HG02973 (cell line): Measurements from ENCODE around the gene GIN1.
"Not testable (repeated sequence)": the region's sequence is repeated elsewhere in the genome, so short reads cannot be mapped to it uniquely, and the experiment has no call there.

Source experiments
- ATAC-seq: cut with Tn5 transposase; IDR thresholded peaks from one replicate; pipeline ENCODE4 v1.9.1; 2021; ENCODE audit warnings: moderate library complexity; ENCODE audit not compliant: unreplicated experiment

Gene GIN1, protein sequence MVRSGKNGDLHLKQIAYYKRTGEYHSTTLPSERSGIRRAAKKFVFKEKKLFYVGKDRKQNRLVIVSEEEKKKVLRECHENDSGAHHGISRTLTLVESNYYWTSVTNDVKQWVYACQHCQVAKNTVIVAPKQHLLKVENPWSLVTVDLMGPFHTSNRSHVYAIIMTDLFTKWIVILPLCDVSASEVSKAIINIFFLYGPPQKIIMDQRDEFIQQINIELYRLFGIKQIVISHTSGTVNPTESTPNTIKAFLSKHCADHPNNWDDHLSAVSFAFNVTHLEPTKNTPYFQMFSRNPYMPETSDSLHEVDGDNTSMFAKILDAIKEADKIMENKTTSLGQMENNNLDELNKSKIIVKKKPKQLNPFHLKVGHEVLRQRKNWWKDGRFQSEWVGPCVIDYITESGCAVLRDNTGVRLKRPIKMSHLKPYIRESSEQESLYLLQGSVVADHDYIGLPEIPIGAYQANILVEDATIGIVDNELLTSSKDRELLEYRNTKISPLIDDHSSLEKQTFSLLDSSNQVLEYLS

GRCh38 chr5:103119765-103120606, at the start of gene GIN1, which contains the start of gene PPIP5K2:
GIN1 (minus strand) TSS chr5:103120138; CDS start chr5:103108707, 11,431 bp downstream.
PPIP5K2 (plus strand) TSS chr5:103120301; CDS start chr5:103129590, 9,289 bp downstream.
- ATAC-seq, result peak; percentile 92

GRCh38 chr5:103166706-103167105, 46.8 kb upstream of the GIN1 start:
- ATAC-seq, result no peak

DNA sequence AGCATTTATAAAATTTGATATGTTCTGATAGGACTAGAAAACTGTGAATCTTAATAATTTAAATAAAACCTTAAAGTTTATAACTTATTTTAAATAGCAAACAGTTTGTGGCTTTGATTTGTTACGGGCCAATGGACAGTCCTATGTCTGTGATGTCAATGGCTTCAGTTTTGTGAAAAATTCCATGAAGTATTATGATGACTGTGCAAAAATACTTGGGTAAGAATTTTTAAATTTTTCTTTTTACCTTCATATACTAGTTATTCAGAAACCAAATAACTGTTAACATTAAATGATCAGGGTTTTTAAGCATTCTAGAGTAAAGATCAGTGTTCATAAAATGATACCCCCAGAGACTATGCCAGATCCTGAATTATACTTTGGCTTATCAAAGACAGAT, 31.2 kb upstream of the GIN1 start:
- no peak for ATAC-seq

- no peak for ATAC-seq
Measured at GRCh38 chr5:103148213-103148612, 28.3 kb upstream of the GIN1 start.

- ATAC-seq, result no peak
Measured at GRCh38 chr5:103145196-103145595, 25.3 kb upstream of the GIN1 start.

DNA sequence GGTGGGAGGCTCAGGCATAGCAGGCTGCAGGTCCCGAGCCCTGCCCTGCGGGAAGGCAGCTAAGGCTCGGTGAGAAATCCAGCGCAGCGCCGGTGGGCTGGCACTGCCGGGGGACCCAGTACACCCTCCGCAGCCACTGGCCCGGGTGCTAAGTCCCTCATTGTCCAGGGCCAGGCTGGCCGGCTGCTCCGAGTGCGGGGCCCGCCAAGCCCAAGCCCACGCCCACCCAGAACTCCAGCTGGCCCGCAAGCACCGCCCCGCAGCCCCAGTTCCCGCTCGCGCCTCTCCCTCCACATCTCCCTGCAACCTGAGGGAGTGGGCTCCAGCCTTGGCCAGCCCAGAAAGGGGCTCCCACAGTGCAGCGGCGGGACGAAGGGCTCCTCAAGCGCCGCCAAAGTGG, 22.2 kb upstream of the GIN1 start:
- not testable (repeated sequence) for ATAC-seq

- peak; percentile 96 for ATAC-seq
Measured at GRCh38 chr5:103139264-103139865, 19.4 kb upstream of the GIN1 start.

DNA sequence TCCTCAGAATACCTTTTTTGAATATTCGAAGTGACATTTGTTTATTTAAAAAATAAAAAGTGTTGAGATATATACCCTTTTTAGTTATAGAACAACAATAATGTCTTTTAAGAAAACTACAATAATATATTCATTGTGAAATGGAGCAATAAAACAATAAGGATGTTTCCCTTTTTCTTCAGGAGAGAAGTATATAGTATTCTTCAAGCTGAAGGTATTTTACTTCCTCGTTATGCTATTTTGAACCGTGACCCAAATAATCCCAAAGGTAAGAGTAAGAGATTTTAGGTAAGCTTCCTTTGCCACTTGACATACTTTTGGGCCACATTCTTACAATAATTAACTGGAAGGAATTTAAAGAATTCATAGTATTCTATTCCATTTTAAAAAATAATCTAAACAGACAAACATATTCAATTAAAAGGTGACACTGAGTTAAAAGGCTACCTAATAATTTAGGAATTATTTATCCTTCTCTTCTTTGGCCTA, 18.3 kb upstream of the GIN1 start:
- ATAC-seq, result no peak

GRCh38 chr5:103135461-103135860, 15.5 kb upstream of the GIN1 start:
- no peak for ATAC-seq

DNA sequence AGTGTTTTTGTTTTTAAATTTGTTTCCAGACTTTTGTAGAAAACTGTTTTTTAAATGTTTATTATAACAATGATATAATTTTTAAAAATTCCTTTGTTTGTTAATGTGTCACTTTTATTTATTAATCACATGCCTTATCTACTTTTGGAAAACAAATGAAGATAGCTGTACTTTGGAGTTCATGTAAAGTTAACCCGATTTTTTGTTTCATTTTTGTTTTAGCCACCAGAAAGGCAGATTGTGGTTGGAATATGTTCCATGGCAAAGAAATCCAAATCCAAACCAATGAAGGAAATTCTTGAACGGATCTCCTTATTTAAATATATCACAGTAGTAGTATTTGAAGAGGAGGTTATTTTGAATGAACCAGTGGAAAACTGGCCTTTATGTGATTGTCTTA, 13.3 kb upstream of the GIN1 start:
- ATAC-seq, result no peak

DNA sequence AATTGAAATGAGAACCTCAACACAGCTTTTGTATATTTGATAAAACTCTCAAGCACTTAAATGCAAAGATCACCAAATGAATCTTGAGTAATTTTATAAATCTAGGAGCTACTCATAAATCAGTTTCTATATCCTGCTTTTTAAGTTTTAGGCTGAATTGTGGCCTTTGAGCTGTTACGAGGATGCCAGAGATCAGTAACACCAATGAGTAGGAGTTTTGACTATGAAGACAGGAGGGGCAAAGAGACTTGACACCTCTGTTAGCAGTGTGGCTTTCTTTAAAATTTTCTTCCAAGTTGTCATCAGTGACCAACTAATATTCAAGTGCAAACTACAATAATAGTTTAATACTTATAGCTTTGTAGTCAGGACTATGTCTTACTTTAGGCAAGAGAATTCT, 12.7 kb upstream of the GIN1 start:
- ATAC-seq, result no peak

DNA sequence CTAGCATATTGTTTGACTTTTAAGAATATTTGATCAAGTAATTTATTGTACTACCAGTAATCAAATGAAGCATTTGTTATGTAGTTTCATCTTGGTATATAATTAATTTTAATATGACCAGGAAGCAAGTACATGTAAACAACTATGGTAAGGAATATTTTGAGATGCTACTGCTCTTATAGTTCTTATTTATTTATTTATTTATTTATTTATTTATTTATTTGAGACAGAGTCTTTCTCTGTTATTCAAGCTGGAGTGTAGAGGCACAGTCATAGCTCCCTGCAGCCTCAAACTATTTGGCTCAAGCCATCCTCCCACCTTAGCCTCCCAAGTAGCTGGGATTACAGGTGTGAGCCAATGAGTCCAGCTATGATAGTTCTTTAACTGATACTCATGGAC, 8.3 kb upstream of the GIN1 start:
- ATAC-seq, result no peak

DNA sequence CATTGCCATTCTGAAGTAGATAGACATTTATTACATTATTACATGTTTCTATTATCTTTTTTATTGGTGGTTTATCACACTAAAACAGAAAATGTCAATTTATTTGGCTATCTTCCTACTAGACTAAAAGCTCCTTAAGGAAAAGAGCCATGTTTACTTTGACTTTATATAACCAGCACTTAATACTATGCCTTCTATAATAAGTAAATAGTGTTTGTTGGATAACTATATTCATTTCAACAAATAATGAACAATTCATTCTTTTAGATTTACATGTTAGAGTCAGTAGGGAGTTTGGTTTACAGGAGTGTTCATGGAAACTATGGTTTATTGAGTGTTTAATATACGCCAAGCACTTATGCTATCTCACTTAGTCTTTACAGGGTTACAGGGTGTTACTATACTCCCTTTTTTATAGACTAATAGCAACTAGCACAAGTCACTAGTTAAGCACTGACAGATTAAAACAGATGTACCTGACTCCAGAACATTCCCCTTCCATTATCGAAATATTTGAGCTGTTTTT, 7.4 kb upstream of the GIN1 start:
- ATAC-seq, result no peak

- ATAC-seq, result no peak
Measured at GRCh38 chr5:103126557-103126956, 6.6 kb upstream of the GIN1 start.

GRCh38 chr5:103122242-103122641, 2.3 kb upstream of the GIN1 start:
- ATAC-seq, result no peak

- ATAC-seq, result no peak
Measured at GRCh38 chr5:103120607-103121200, 766 bp upstream of the GIN1 start.

DNA sequence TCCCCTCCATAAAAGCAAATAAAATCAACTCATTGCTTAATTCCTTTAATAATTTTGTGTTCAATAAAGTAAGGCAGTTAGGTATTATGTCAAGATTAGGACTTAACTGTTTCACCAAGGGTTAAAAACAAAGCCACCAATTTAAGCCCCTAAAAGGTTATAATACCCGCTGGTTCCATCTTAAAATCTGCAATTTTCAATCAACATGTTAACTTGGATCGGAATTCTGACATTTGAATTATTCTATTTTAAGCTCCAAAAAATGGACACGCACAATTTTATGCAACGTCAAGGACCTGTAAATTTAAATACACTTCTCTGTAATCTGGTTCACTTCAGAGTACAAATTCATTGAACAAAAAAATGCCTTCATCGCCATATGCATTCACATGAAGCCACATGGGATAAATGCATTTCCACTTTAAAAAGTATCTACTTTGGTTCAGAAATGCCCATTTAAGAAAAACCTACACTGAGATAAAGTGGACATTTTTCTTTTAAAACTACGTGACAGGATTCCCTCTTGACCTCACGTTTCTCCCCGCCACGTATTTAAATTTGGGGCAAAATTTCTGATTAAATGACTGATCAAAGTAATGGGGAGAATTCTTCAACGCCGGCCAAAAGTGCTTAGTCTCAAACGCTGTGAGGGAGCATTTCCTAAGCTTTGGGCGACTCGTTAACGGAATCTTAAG, 721 bp downstream of the GIN1 start:
- ATAC-seq, result no peak

GRCh38 chr5:103117471-103117991, 2.4 kb downstream of the GIN1 start:
- no peak for ATAC-seq

GRCh38 chr5:103114440-103114839, 5.5 kb downstream of the GIN1 start:
- no peak for ATAC-seq

DNA sequence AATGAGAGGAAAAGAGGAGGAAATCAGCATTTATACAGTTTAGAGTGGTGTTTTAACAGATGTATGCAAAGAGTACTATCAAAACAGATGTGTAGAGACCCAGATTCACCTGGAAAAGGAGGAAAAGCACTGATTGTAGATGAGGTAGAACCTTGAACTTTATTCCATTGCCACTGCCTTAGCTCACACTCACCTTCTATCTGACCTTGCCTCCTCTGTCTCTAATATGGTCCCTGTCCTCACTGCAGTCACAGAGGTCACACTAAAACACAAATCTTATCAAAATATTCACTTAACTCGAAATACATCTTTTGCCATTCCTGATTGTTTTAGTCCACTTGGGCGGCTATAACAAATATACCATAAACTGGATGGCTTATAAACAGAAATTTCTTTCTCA, 7.0 kb downstream of the GIN1 start:
- no peak for ATAC-seq
